Spinal cord (tissue), 10 donors: Measurements from ENCODE around the gene SERAC1. TPM values are rescaled to one million over a fixed set of nuclear protein-coding genes. Genes with fewer than 3 reads are reported as not detected.
"Not testable (repeated sequence)": the region's sequence is repeated elsewhere in the genome, so short reads cannot be mapped to it uniquely, and the experiment has no call there.

ENCODE experiments used
- DNase-seq, 6 donors: peaks; one replicate each; pipeline versions ENCODE4 v3.0.0 to v3.0.0-alpha.2; 2013 to 2015; ENCODE audit warnings: low spot score in 6 of 6, low read depth in 4 of 6
- H3K27ac ChIP-seq: one replicate; pipeline ENCODE4 v1.5.1; 2013; ENCODE audit warnings: low read depth, low read length, control low read depth
- H3K27me3 ChIP-seq: one replicate; pipeline ENCODE4 v1.6.1; 2013; ENCODE audit warnings: low read length; ENCODE audit not compliant: control insufficient read depth, insufficient read depth
- H3K36me3 ChIP-seq: one replicate; pipeline ENCODE4 v1.6.1; 2013; ENCODE audit warnings: low read length; ENCODE audit not compliant: control insufficient read depth, insufficient read depth
- H3K4me1 ChIP-seq: one replicate; pipeline ENCODE4 v1.6.1; 2013; ENCODE audit warnings: low read length; ENCODE audit not compliant: control insufficient read depth, insufficient read depth
- H3K4me3 ChIP-seq: one replicate; pipeline ENCODE4 v1.5.1; 2013; ENCODE audit warnings: low read depth, low read length, control low read depth
- H3K9me3 ChIP-seq: one replicate; pipeline ENCODE4 v1.6.1; 2013; ENCODE audit warnings: low read length; ENCODE audit not compliant: control insufficient read depth, insufficient read depth
- WGBS: methylation state at CpG from one replicate; pipeline ENCODE4 v1.1.5; 2013; ENCODE audit warnings: missing lambda C conversion rate; ENCODE audit not compliant: insufficient coverage; 5-methylcytosine and 5-hydroxymethylcytosine counted together
- polyA plus RNA-seq, 2 donors: library from polyadenylated mRNA; unstranded; fragments of 120-200 nt; gene quantifications; one replicate each; pipeline ENCODE4 v1.2.1, GENCODE V29; 2013; ENCODE audit not compliant: insufficient read length in 2 of 2
- total RNA-seq, 2 donors: library from RNA; depleted of rRNA in 1 of 2; stranded (reverse); fragments of 120-200 nt in 1 of 2; fragments of >200 nt in 1 of 2; gene quantifications; one replicate each; pipeline versions ENCODE4 v1.2.3 to v1.2.4, GENCODE V29; 2013 to 2014
- donor health status: healthy.

The SERAC1 gene
- total and polyA plus RNA-seq, 4 donors, result 14.7 to 19.8 (median 15.7) TPM

- no peaks in the 10 kb centered on the region for H3K4me1 ChIP-seq
- no peak for DNase-seq
- peaks cover 2% of the 10 kb centered on the region for H3K36me3 ChIP-seq
- H3K27ac ChIP-seq, result no peak overlapping the region
- H3K27me3 ChIP-seq, result no peaks in the 10 kb centered on the region
- no peak overlapping the region for H3K4me3 ChIP-seq
- WGBS, result no CpG with 5 or more reads among the region's 3 CpGs
- no peaks in the 10 kb centered on the region for H3K9me3 ChIP-seq
These were observed 7.0 kb upstream of the SERAC1 start for GRCh38 chr6:158175111-158175510.

DNA sequence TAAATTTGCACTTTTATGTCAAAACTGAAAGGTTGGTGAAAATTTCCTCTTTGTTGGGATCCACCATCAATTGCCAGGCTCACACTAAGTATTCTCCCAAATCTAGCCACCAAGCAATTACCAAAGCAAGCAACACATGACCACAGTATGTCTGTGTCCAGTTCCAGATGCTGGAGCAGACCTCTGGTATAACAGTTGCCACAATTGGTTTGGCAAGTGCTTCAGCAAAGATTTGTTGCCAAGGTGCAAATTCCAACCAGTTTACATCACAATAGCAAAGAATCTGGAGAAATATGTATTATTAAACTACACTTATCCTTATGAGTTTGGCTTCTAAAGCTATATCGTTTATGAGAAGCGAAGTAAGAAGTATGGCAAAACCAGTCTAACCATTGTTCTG is 6.5 kb upstream of the SERAC1 start:
- no peaks in the 10 kb centered on the region for H3K4me1 ChIP-seq
- H3K9me3 ChIP-seq, result no peaks in the 10 kb centered on the region
- WGBS, result no CpG with 5 or more reads among the region's 2 CpGs
- no peak for DNase-seq
- H3K36me3 ChIP-seq, result peaks cover 2% of the 10 kb centered on the region
- H3K27me3 ChIP-seq, result no peaks in the 10 kb centered on the region
- no peak overlapping the region for H3K4me3 ChIP-seq
- no peak overlapping the region for H3K27ac ChIP-seq

GRCh38 chr6:158174024-158174423 is 6.0 kb upstream of the SERAC1 start:
- H3K4me1 ChIP-seq, result peaks cover under 1% of the 10 kb centered on the region
- no peaks in the 10 kb centered on the region for H3K9me3 ChIP-seq
- WGBS, result no CpG with 5 or more reads among the region's 2 CpGs
- no peaks in the 10 kb centered on the region for H3K27me3 ChIP-seq
- H3K36me3 ChIP-seq, result peaks cover 2% of the 10 kb centered on the region
- H3K4me3 ChIP-seq, result no peak overlapping the region
- no peak overlapping the region for H3K27ac ChIP-seq
- DNase-seq, result no peak

DNA sequence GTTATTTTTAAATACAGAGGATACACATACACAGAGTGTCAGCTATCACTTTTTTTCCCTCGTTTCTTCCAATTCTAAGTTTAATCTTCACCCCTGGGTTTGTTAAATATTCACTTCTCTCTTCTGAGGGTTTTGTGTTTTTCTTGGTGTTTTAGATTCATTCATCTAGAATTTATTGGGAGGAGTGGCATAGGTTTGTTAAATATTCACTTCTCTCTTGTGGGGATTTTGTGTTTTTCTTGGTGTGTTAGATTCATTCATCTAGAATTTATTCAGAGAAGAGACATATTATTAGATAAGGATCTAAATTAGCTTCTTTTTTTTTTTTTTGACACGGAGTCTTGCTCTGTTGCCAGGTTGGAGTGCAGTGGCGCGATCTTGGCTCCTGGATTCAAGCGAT is 3.9 kb upstream of the SERAC1 start:
- no CpG with 5 or more reads among the region's 5 CpGs for WGBS
- H3K4me1 ChIP-seq, result peaks cover 10% of the 10 kb centered on the region
- no peak overlapping the region for H3K4me3 ChIP-seq
- H3K9me3 ChIP-seq, result no peaks in the 10 kb centered on the region
- no peaks in the 10 kb centered on the region for H3K27me3 ChIP-seq
- no peak overlapping the region for H3K27ac ChIP-seq
- H3K36me3 ChIP-seq, result peaks cover 2% of the 10 kb centered on the region
- no peak for DNase-seq

DNA sequence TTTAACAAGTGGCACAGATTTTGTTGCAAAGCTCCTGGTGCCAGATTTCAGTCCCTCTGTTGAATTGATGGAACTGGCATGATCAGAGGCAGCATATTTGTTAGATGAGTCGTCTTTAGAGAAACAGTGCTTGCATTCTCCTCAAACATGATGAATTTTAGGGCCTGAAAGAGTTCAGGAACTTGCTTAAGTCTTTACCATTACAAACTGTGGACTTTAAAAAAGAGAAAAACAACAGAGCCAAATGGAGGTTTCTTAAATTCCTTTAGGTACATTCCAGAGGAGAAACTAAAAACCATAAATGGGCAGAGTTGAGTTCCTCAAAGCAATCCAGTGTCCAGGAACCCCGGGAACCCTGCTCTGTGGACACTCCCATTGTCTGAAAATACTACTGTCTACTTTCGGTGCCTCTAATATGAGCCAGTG is 2.6 kb upstream of the SERAC1 start:
- 71% methylated on average over 1 of the region's 3 CpGs for WGBS
- Histone ChIP-seq H3K36me3 (peaks cover 2% of the 10 kb centered on the region), H3K27ac (peak overlapping the region; percentile 71), H3K27me3 (no peaks in the 10 kb centered on the region), H3K4me3 (no peak overlapping the region), H3K9me3 (no peaks in the 10 kb centered on the region), H3K4me1 (peaks cover 11% of the 10 kb centered on the region)
- peak in 1 of 6 donors; percentile 38 for DNase-seq

GRCh38 chr6:158169634-158170033 is 1.6 kb upstream of the SERAC1 start:
- H3K9me3 ChIP-seq, H3K36me3 ChIP-seq, H3K4me3 ChIP-seq, H3K27me3 ChIP-seq, DNase-seq: not testable (repeated sequence)
- no CpG with 5 or more reads among the region's 6 CpGs for WGBS
- H3K4me1 ChIP-seq, result peaks cover 11% of the 10 kb centered on the region
- peak overlapping the region; percentile 71 for H3K27ac ChIP-seq

DNA sequence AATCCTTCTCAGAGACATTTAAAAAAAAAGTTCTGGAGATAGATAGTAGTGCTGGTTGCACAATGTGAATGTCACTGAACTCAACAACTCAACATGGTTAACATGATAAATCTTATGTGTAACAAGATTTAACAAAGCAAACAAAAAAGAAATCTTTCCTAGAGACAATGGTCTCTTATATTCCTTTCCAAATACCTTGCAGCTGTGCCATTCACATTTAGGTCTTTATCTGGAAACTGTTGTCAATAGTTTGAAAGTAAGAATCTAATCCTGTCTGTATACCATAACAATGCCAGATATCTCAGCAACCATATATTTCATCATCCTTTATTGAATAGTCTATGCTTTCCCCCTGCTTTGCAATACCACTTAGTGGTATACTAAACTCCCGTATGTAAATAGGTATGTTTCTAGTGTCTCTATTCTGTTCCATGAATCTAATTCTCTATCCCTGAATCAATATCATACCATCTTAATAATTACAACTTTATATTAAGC is 2.1 kb downstream of the SERAC1 start:
- DNase-seq, result no peak
- Histone ChIP-seq H3K4me3 (no peak overlapping the region), H3K9me3 (no peaks in the 10 kb centered on the region), H3K27me3 (no peaks in the 10 kb centered on the region), H3K36me3 (no peaks in the 10 kb centered on the region), H3K4me1 (peaks cover 11% of the 10 kb centered on the region), H3K27ac (no peak overlapping the region)
- WGBS, result no CpG with 5 or more reads among the region's 1 CpG

DNA sequence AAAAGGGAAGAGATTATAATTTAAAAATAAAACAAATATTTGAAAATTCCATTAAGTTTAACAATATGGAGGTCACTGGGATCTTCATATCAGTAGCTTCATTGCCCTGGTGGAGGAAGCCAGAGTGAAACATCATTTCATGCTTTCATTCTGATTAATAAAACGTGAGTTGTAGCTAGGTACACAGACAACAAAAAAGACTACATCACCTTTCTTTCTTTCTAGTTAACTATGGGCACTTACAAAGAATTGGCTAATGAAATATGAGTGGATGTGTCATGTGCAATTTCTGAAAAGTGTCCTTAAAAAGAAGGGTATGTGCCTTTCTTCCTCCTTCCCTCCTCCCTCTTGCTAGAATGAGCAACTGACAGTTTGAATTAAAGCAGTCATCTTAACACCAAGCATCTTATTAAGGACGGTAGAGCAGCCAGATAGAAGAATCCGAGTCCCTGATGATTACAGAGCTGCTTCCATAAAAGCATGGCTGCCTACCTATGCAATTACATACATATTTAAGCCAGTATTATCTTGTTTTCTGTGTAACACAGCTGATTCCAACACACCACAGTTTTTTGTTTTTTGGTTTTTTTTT is 3.4 kb downstream of the SERAC1 start:
- H3K36me3 ChIP-seq, result no peaks in the 10 kb centered on the region
- H3K27ac ChIP-seq, result no peak overlapping the region
- no peak for DNase-seq
- H3K4me3 ChIP-seq, result no peak overlapping the region
- H3K27me3 ChIP-seq, result no peaks in the 10 kb centered on the region
- peaks cover 11% of the 10 kb centered on the region for H3K4me1 ChIP-seq
- WGBS, result no CpG with 5 or more reads among the region's 3 CpGs
- H3K9me3 ChIP-seq, result peaks cover 3% of the 10 kb centered on the region

DNA sequence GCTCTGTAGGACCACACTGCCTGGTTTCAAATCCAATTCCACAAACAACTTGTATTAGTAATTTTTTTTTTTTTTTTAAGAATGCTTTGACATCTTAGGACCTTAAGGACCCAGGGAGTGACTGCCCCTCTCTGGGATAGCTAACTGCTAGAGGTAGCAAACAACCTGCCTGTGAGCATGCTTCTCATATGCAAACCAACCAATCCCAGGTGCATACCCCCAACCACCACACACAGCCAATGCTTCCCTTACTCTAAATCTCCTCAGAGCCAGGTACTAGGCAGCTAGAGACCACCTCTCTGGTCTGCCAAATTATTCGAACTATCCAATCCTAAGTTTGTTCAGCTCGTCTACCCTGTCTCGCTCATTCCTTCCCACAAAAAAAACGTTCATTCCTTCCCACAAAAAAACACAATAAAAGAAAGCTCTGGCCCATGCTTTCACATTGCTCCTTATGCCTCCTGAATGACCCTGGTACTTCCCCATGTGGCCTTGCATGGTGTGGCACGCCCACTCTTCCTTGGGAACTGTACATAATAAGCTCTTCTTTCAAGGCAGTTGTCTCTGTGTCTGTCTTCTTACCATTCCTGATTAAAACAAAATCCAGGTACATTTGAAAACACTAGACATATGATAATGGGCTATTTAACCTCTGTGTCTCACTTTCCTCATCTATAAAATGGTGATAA is 6.4 kb downstream of the SERAC1 start:
- Histone ChIP-seq H3K4me1 (no peaks in the 10 kb centered on the region), H3K27me3 (no peaks in the 10 kb centered on the region), H3K9me3 (peaks cover 3% of the 10 kb centered on the region), H3K36me3 (peaks cover 3% of the 10 kb centered on the region), H3K27ac (no peak overlapping the region), H3K4me3 (no peak overlapping the region)
- DNase-seq, result no peak
- 64% methylated on average over 5 of the region's 5 CpGs for WGBS
